Fibroblast of peridontal ligament (primary cell): ENCODE data around the gene CCNT1.
A peak's percentile ranks its signal among the peaks of the same experiment; 100 is the strongest.
"Not testable (repeated sequence)": the region's sequence is repeated elsewhere in the genome, so short reads cannot be mapped to it uniquely, and the experiment has no call there.

Experiments used
- DNase-seq: peaks from one replicate; pipeline ENCODE4 v3.0.0-alpha.2; 2010; ENCODE audit errors: extremely low read depth

CCNT1 gene

DNA sequence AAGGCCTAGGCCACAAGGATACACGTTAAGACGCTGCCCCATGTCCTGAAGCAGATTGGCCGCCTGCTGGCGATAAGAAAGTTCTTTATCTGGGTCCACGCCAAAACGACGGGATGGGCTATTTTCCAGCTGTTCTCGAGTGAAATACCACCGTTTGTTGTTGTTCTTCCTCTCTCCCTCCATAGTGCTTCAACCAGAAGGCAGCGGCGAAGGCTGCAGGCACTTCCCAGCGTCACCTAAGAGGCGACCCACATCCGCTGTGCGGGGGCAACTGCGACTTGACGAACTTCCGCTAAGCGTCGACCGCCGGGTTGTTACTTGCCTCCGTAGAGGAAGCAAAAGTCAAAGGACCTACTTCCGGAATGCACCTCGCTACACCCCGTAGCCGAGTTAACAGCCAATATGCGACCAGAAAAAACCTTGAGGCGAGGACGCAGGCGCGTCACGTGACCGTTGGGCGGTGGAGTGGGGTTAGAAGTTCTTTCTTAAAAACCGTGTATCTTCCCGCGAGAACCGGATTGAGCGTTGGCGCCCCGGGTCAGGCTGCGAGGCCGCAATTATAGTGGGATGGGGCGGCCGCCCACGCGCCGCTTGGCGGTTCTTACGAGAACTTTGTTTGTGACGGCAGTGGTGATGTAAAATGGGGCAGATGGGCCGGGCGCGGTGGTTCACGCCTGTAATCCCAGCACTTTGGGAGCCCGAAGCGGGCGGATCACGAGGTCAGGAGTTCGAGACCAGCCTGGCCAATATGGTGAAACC, at the start of gene CCNT1:
Gene CCNT1, minus strand, starts transcription at position 215 of the 759 bp plus-strand sequence. Its CDS starts 32 bp downstream, at position 183.
- DNase-seq: peak; percentile 100

DNA sequence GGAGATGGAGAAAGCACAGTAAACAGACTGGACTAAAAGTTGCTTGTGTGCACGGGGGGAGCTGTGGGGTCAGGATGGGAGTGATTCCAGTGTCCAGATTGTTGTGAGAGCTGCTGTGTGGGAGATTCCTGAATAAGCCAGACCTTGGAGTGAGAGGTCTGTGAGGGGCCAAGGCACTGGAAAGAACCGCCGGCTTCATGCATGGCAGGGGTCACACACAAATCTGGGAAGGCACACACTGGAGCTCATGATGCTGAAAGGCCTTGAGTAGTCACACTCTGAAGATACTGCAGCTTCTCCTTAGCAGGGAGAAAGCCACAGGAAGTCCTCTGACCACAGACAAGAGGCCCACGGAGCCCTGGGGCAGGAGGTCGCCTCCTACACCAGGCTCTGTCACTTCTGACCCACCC, 49.3 kb upstream of the CCNT1 start:
- DNase-seq: peak; percentile 23

DNA sequence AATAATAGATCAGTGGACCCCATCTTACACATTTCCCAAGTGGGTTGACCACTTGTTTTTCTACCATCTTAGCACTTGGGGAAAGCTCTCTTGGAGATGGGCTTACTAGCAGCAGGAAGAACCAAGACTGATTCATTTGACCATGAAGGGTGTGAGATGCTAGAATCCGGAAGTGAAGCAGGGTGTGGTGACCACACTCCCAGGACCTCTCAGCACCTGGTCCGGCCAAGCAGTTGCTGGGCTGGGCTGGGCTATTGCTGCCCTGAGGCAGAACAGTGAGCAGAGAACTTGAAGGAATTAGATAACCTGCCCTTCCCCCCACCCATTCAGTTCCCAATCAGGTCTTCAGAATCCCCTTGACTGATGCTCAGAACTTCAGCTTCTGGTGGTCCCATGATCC, 48.0 kb upstream of the CCNT1 start:
- DNase-seq: no peak

- no peak for DNase-seq
Observed at GRCh38 chr12:48758737-48759136, 42.2 kb upstream of the CCNT1 start.

- DNase-seq: no peak
Observed at GRCh38 chr12:48758186-48758585, 41.7 kb upstream of the CCNT1 start.

GRCh38 chr12:48750769-48751356, 34.4 kb upstream of the CCNT1 start:
- DNase-seq: no peak

DNA sequence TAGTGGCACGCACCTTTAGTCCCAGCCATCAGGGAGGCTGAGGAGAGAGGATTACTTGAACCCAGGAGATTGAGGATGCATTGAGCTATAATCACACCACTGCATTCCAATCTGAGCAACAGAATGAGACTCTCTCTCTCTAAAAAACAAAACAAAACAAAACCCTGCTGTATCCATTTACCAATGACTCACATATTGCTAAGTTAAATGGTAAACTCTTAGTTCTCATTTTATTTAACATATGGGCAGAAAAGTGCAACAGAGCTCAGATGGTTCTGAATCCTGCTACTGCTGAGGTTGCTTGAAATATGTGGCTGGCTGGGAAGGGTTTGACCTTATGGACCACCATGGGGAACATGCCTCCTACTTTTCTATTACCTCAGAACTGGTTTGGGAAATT, 33.7 kb upstream of the CCNT1 start:
- DNase-seq: peak; percentile 58

DNA sequence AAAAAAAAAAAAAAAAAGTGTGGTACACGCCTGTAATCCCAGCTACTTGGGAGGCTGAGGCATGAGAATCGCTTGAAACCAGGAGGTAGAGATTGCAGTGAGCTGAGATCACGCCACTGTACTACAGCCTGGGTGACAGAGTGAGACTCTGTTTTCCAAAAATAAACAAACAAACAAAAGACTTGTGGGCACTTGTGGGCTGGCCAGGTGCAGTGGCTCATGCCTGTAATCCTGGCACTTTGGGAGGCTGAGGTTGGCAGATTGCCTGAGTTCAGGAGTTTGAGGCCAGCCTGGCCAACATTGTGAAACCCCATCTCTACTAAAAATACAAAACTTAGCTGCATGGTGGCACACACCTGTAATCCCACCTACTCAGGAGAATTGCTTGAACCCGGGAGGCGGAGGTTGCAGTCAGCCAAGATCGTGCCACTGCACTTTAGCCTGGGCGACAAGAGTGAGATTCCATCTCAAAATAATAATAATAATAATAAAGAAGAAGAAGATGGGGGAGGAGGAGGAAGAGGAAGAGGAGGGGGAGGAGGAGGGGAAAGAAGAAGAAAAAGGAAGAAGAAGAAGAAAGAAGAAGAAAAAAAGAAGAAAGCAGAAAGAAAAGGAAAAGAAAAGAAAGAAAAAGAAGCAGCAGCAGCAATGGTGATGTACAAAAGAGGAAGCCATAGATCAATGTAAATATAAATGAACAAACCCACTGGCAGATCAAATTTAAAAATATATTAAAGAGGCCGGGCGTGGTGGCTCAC, 27.9 kb upstream of the CCNT1 start:
- DNase-seq: no peak

- DNase-seq: no peak
Observed at GRCh38 chr12:48739618-48740269, 23.2 kb upstream of the CCNT1 start.

GRCh38 chr12:48736456-48736855, 19.9 kb upstream of the CCNT1 start:
- no peak for DNase-seq

- DNase-seq: no peak
Observed at GRCh38 chr12:48728807-48729206, 12.3 kb upstream of the CCNT1 start.

DNA sequence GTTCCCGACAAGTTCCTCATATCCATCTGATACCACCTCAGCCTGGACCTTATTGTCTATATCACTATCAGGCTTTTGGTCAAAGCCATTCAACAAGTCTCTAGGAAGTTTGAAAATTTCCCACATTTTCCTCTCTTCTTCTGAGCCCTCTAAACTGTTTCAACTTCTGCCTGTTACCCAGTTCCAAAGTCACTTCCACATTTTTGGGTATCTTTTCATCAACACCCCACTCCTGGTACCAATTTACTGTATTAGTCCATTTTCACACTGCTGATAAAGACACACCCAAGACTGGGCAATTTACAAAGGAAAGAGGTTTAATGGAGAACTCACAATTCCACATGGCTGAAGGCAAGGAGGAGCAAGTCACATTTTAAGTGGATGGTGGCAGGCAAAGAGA, 4.2 kb upstream of the CCNT1 start:
- not testable (repeated sequence) for DNase-seq

- not testable (repeated sequence) for DNase-seq
Observed at GRCh38 chr12:48720171-48720570, 3.7 kb upstream of the CCNT1 start.

- DNase-seq: not testable (repeated sequence)
Observed at GRCh38 chr12:48719002-48719401, 2.5 kb upstream of the CCNT1 start.

DNA sequence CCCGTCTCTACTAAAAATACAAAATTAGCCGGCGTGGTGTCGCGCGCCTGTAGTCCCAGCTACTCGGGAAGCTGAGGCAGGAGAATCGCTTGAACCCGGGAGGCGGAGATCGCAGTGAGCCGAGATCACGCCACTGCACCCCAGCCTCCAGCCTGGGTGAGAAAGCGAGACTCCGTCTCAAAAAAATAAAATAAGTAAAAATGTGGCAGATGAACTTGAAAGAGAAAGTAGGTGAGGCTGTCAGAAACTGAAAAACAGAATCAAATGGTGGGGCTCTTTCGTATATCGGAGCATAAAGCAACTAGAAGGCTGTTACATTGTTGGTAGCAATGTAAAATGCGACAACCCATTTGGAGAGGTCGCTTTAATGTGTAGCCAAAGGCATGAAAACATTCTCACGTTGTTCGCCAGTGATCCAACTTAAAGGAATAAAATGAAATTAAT, 767 bp upstream of the CCNT1 start:
- peak; percentile 50 for DNase-seq

DNA sequence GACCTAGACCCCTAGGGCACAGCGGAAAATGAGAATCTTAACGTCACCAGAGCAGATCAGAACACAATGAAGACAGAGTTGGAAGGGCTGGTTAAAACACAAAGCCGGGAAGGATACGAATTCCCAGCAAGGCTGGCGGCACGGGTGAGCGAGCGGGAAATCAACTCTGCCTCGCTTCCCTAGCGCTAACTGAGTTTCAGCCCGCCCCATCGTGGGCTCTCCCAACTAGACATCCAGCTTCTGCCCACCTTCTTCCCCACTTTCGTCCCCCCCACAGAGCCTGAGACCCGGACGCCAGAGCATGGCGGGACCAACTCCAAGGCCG, 377 bp downstream of the CCNT1 start:
- no peak for DNase-seq

- no peak for DNase-seq
Observed at GRCh38 chr12:48712209-48712608, 4.3 kb downstream of the CCNT1 start.

- not testable (repeated sequence) for DNase-seq
Observed at GRCh38 chr12:48698822-48699221, 17.7 kb downstream of the CCNT1 start.

GRCh38 chr12:48696626-48697025, 19.9 kb downstream of the CCNT1 start:
- no peak for DNase-seq

- no peak for DNase-seq
Observed at GRCh38 chr12:48695859-48696258, 20.6 kb downstream of the CCNT1 start.

GRCh38 chr12:48694038-48694437, 22.5 kb downstream of the CCNT1 start:
- DNase-seq: no peak

DNA sequence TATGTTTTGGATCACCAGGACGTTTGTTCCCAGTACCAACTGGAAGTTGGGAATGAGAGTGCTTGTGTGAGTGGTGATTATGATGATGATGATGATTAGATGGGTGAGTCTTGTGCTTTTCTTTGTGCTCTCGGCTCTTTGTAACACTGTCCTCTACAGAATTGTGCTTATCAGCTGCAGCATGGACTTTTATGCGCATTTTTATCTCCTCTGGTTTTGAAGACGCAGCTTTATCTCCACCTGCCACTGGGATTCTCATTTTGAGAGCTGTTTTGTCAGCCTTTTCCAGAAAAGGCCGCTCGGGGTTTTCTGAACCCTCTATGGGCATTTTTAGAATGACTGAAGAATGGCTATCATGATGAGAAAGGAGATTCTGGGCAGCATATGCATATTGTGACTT, 22.9 kb downstream of the CCNT1 start:
- DNase-seq: no peak
